GM18511 (cell line): Measurements from ENCODE around the gene P2RX1.

Experiments
- ATAC-seq: cut with Tn5 transposase; IDR thresholded peaks from one replicate; pipeline ENCODE4 v1.9.1; 2021; ENCODE audit warnings: mild to moderate bottlenecking, moderate library complexity; ENCODE audit not compliant: unreplicated experiment

Gene P2RX1

GRCh38 chr17:3889325-3890012 is 26.8 kb downstream of the P2RX1 start:
- no peak for ATAC-seq

- no peak for ATAC-seq
Observed at GRCh38 chr17:3888343-3889171, 27.7 kb downstream of the P2RX1 start.

GRCh38 chr17:3887804-3888203 is 28.5 kb downstream of the P2RX1 start:
- no peak for ATAC-seq

- no peak for ATAC-seq
Observed at GRCh38 chr17:3887394-3887793, 28.9 kb downstream of the P2RX1 start.

GRCh38 chr17:3886776-3887175 is 29.5 kb downstream of the P2RX1 start:
- no peak for ATAC-seq

GRCh38 chr17:3885970-3886369 is 30.3 kb downstream of the P2RX1 start:
- ATAC-seq, result no peak

- no peak for ATAC-seq
Observed at GRCh38 chr17:3885271-3885670, 31.0 kb downstream of the P2RX1 start.

GRCh38 chr17:3884188-3884587 is 32.1 kb downstream of the P2RX1 start:
- ATAC-seq, result no peak

GRCh38 chr17:3882276-3882675 is 34.0 kb downstream of the P2RX1 start:
- ATAC-seq, result no peak

GRCh38 chr17:3880983-3881382 is 35.3 kb downstream of the P2RX1 start:
- ATAC-seq, result no peak

- ATAC-seq, result no peak
Observed at GRCh38 chr17:3879591-3880417, 36.5 kb downstream of the P2RX1 start.

- ATAC-seq, result no peak
Observed at GRCh38 chr17:3879186-3879585, 37.1 kb downstream of the P2RX1 start.

GRCh38 chr17:3877220-3877619 is 39.0 kb downstream of the P2RX1 start:
- no peak for ATAC-seq

- ATAC-seq, result no peak
Observed at GRCh38 chr17:3875317-3875716, 40.9 kb downstream of the P2RX1 start.

GRCh38 chr17:3873862-3874261 is 42.4 kb downstream of the P2RX1 start:
- ATAC-seq, result no peak

GRCh38 chr17:3870871-3871306 is 45.4 kb downstream of the P2RX1 start:
- no peak for ATAC-seq

GRCh38 chr17:3867606-3868005 is 48.7 kb downstream of the P2RX1 start:
- no peak for ATAC-seq

- no peak for ATAC-seq
Observed at GRCh38 chr17:3867106-3867505, 49.2 kb downstream of the P2RX1 start.

GRCh38 chr17:3866276-3866675 is 50.0 kb downstream of the P2RX1 start:
- no peak for ATAC-seq

- ATAC-seq, result no peak
Observed at GRCh38 chr17:3865176-3865575, 51.1 kb downstream of the P2RX1 start.

GRCh38 chr17:3864534-3864933 is 51.7 kb downstream of the P2RX1 start:
- ATAC-seq, result no peak
